ENCODE results near the gene ANO10.

ANO10 gene

DNA sequence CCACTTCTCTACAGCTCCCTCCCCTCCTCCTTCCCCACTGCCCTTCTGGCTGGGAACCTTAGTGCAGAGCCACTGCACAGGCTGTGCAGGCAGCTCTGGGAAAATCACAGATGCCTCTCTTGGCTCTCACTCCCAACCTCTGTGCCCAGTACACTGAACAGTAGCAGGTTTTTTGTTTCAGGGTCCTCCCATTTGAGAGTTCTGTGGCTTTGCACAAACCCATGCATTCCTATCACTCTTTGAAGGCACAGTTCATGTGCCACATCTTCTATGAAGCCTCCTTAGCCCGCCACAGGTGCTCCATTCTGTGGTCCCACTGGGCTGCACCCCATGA is 231.6 kb downstream of the ANO10 start:
- DNase-seq (ENCODE audit: insufficient read length) (no peak), FAIRE-seq (no peak)
- no peak for TF ChIP-seq POLR2A (IDR thresholded peaks at IDR 0.05; ENCODE audit: low read depth, low read length)
- TF ChIP-seq POLR2AphosphoS5 (IDR thresholded peaks at IDR 0.05; ENCODE audit: low read depth, low read length), result no peak
- no peak for TF ChIP-seq TAF1 (IDR thresholded peaks at IDR 0.05; ENCODE audit: borderline replicate concordance, low read depth, low read length)

DNA sequence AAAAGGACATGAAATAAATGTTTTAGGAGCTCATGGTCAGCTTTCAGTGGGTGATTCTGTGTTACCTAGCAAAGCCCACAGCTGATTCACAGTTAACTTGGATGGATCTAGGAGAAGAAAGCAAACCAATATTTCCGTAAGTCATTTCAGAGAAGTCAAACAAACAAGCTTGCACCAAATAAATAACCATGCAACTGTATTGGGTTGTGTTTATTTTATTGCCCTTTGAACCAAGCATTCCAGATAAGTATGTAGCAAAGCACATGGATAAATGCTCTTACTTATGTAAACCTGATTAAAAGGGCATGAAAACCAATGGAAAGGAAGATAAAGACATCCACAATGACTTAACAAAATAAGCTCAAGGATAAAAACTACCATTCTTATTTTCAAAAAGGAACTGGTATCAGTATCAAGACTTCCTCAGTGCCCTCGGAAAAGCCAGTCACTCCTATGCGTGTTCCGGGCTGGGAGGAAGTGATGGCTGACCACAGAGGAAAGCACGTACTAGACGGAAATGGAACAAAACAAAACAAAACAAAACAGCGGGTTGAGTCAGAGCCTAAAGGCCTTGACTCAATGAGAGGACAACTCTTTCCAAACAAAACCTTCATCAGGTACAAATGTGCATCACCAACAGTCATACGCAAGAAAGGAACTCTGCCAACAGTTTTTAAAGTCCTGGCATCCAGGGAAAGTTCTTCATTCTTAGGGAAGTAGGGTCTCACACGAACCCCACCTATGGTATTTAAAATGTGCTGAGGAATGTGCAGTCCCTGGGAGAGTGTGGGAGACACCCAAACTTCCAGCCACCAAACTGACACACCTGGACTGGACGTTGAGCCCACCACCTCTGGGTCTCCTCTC is 232.2 kb downstream of the ANO10 start:
- FAIRE-seq (peak; percentile 77), DNase-seq (ENCODE audit: insufficient read length) (no peak)
- TF ChIP-seq POLR2A (IDR thresholded peaks at IDR 0.05; ENCODE audit: low read depth, low read length), result no peak
- no peak for TF ChIP-seq TAF1 (IDR thresholded peaks at IDR 0.05; ENCODE audit: borderline replicate concordance, low read depth, low read length)
- no peak for TF ChIP-seq POLR2AphosphoS5 (IDR thresholded peaks at IDR 0.05; ENCODE audit: low read depth, low read length)

GRCh38 chr3:43388915-43389314 is 232.9 kb downstream of the ANO10 start:
- no peak for FAIRE-seq
- TF ChIP-seq POLR2AphosphoS5 (IDR thresholded peaks at IDR 0.05; ENCODE audit: low read depth, low read length) (no peak), POLR2A (IDR thresholded peaks at IDR 0.05; ENCODE audit: low read depth, low read length) (no peak), TAF1 (IDR thresholded peaks at IDR 0.05; ENCODE audit: borderline replicate concordance, low read depth, low read length) (no peak)
- DNase-seq (ENCODE audit: insufficient read length), result no peak

- FAIRE-seq (no peak), DNase-seq (ENCODE audit: insufficient read length) (no peak)
- TF ChIP-seq TAF1 (IDR thresholded peaks at IDR 0.05; ENCODE audit: borderline replicate concordance, low read depth, low read length) (no peak), POLR2AphosphoS5 (IDR thresholded peaks at IDR 0.05; ENCODE audit: low read depth, low read length) (no peak), POLR2A (IDR thresholded peaks at IDR 0.05; ENCODE audit: low read depth, low read length) (no peak)
These were observed 233.6 kb downstream of the ANO10 start for GRCh38 chr3:43388175-43388574.

DNA sequence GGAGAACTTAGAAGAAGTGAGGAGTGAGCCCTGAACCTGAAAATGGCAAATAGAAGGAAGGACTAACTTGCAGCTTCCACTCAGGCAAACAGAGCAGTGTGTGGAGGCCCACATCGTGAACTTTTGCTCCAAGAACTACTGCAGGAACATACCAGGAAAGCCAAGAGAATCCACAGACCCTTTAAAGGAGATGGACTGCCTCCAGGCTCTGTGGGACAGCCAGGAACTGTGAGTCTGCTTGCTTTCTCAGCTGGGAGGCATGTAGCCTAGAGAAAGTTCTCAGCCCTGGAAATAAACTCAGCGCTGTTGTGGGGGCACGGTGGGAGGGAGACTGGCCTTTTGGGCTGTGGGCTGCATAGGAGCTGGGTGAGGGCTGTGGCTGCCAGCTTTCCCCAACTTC is 242.5 kb downstream of the ANO10 start:
- FAIRE-seq (no peak), DNase-seq (ENCODE audit: insufficient read length) (no peak)
- TF ChIP-seq POLR2AphosphoS5 (IDR thresholded peaks at IDR 0.05; ENCODE audit: low read depth, low read length) (no peak), TAF1 (IDR thresholded peaks at IDR 0.05; ENCODE audit: borderline replicate concordance, low read depth, low read length) (no peak), POLR2A (IDR thresholded peaks at IDR 0.05; ENCODE audit: low read depth, low read length) (no peak)

DNA sequence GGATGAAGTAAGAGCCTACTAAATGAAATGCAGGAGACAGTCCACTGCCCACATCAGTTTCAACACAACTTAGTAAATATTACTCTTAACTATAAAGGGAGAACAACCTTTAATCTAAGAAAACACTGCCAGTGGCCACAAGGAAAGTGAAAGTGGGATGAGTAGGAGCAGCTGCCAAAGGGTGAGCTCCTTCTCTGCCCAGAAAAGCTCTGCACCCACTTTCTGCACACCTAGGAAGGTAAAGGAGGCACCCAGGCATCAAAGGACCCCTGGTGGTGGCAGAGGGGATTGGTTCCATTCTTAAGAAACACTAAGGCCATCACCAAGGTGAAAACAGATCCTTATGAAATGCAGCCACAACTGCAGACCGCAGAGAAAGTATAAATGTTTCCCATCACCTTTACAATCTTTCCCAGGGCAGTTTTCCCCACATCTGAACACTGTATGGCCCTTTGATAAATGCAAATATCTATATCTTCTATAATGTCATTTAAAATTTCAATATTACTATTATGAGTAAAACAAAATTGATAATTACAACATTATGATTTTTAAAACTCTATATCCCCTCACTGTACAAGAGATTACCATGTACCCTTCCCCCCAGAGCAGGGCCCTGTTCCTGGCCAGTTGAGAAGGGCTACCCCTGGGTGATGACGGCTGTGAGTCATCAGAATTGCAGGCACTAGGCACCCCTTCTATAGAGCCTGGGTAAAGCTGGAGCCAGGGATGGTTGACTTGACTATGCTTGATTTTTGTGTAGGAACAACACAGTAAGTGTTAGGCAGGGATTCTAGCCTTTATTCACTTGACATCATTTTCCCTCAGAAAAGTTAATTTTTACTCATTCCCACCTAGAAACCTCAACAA is 243.5 kb downstream of the ANO10 start:
- TF ChIP-seq POLR2AphosphoS5 (IDR thresholded peaks at IDR 0.05; ENCODE audit: low read depth, low read length) (no peak), POLR2A (IDR thresholded peaks at IDR 0.05; ENCODE audit: low read depth, low read length) (no peak), TAF1 (IDR thresholded peaks at IDR 0.05; ENCODE audit: borderline replicate concordance, low read depth, low read length) (no peak)
- DNase-seq (ENCODE audit: insufficient read length) (peak; percentile 52), FAIRE-seq (peak; percentile 17)

DNA sequence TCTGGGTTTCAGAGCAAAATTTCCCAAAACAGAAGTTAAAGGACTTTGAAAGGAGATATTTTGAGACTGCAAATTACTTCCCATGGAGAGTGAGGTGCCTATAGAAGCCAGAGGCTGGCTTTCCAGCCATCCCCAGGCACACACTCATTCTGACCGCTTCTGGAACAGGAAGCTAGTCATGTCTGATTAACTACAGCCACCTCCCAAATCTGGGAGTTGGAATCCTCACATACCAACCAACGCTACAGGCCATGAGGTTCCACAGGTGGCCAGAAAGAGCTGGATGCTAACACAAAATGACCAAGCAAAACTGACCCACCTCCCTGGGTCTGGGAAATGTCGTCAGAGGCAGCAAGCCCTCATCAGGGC is 248.3 kb downstream of the ANO10 start:
- DNase-seq (ENCODE audit: insufficient read length) (no peak), FAIRE-seq (no peak)
- TF ChIP-seq POLR2A (IDR thresholded peaks at IDR 0.05; ENCODE audit: low read depth, low read length) (no peak), TAF1 (IDR thresholded peaks at IDR 0.05; ENCODE audit: borderline replicate concordance, low read depth, low read length) (no peak), POLR2AphosphoS5 (IDR thresholded peaks at IDR 0.05; ENCODE audit: low read depth, low read length) (no peak)

GRCh38 chr3:43372809-43373559 is 248.8 kb downstream of the ANO10 start:
- FAIRE-seq, result no peak

GRCh38 chr3:43372007-43372740 is 249.6 kb downstream of the ANO10 start:
- TF ChIP-seq TAF1 (IDR thresholded peaks at IDR 0.05; ENCODE audit: borderline replicate concordance, low read depth, low read length) (no peak), POLR2AphosphoS5 (IDR thresholded peaks at IDR 0.05; ENCODE audit: low read depth, low read length) (no peak), POLR2A (IDR thresholded peaks at IDR 0.05; ENCODE audit: low read depth, low read length) (no peak)
- FAIRE-seq, result no peak
- no peak for DNase-seq (ENCODE audit: insufficient read length)

More at GRCh38 chr3:43372809-43373559, 248.8 kb downstream of the ANO10 start:
- DNase-seq (ENCODE audit: insufficient read length), result no peak
- TF ChIP-seq TAF1 (IDR thresholded peaks at IDR 0.05; ENCODE audit: borderline replicate concordance, low read depth, low read length), result no peak
- no peak for TF ChIP-seq POLR2A (IDR thresholded peaks at IDR 0.05; ENCODE audit: low read depth, low read length)
- no peak for TF ChIP-seq POLR2AphosphoS5 (IDR thresholded peaks at IDR 0.05; ENCODE audit: low read depth, low read length)

DNA sequence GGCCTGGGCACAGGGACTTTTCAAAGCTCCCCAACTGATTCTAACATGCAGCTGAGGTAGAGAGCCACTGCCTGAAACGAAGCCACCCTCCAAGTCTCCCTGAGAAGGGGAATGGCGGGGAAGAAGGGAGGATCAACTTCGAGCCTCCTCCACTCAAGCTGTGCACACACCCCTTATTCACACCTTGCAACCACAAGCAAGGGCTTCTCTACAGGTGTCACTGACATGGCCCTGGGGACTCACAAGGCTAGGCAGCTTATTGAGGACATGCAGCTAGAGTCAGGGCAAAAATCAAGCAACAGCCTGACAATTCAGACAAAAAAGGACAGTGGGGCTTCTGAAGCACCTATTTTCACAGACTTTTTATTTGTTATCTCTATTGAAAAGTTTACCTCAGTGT is 250.3 kb downstream of the ANO10 start:
- TF ChIP-seq TAF1 (IDR thresholded peaks at IDR 0.05; ENCODE audit: borderline replicate concordance, low read depth, low read length) (no peak), POLR2AphosphoS5 (IDR thresholded peaks at IDR 0.05; ENCODE audit: low read depth, low read length) (no peak), POLR2A (IDR thresholded peaks at IDR 0.05; ENCODE audit: low read depth, low read length) (no peak)
- FAIRE-seq, result no peak
- DNase-seq (ENCODE audit: insufficient read length), result no peak
